ENCODE measurements around the gene RABGAP1L.

DNA sequence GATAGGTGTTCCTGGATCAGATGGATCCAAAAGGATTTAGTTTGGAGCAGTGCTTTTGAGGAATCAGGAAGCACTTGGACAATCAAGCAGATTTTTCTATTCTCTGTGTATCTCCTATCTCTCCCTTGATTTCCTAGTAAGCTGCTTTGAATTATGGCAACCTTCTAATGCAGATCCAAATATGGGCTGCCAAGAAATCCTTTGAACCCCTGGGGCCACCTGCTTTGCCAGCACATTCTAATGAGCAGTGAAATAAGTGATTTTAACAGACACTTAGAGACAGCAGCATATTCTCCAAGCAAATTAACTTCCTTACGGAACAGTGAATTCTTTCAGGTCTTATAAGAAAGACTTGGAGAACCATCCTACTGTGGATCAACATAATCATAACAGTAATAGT lies 483.9 kb downstream of the RABGAP1L start:
- TF ChIP-seq, protein P1, sequence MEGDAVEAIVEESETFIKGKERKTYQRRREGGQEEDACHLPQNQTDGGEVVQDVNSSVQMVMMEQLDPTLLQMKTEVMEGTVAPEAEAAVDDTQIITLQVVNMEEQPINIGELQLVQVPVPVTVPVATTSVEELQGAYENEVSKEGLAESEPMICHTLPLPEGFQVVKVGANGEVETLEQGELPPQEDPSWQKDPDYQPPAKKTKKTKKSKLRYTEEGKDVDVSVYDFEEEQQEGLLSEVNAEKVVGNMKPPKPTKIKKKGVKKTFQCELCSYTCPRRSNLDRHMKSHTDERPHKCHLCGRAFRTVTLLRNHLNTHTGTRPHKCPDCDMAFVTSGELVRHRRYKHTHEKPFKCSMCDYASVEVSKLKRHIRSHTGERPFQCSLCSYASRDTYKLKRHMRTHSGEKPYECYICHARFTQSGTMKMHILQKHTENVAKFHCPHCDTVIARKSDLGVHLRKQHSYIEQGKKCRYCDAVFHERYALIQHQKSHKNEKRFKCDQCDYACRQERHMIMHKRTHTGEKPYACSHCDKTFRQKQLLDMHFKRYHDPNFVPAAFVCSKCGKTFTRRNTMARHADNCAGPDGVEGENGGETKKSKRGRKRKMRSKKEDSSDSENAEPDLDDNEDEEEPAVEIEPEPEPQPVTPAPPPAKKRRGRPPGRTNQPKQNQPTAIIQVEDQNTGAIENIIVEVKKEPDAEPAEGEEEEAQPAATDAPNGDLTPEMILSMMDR (IDR thresholded peaks at IDR 0.05) = no peak
- no peak for TF ChIP-seq POLR2A (IDR thresholded peaks at IDR 0.05; ENCODE audit: low read depth)
- no peak for TF ChIP-seq POLR2AphosphoS5 (IDR thresholded peaks at IDR 0.05)
